ENCODE results near the gene GIPR.
"Not testable (repeated sequence)": the region's sequence is repeated elsewhere in the genome, so short reads cannot be mapped to it uniquely, and the experiment has no call there.

Gene GIPR

GRCh38 chr19:45712699-45713067 lies 44.7 kb downstream of the GIPR start:
- DNase-seq (ENCODE audit: low read depth), result no peak
- TF ChIP-seq CTCF (conservative IDR thresholded peaks at IDR 0.05; ENCODE audit: low read depth, low read length), result no peak
- H3K4me3 ChIP-seq (ENCODE audit: low read length), result no peak overlapping the region

- no peak for TF ChIP-seq CTCF (conservative IDR thresholded peaks at IDR 0.05; ENCODE audit: low read depth, low read length)
- DNase-seq (ENCODE audit: low read depth), result no peak
- no peak overlapping the region for H3K4me3 ChIP-seq (ENCODE audit: low read length)
These were observed 45.1 kb downstream of the GIPR start for GRCh38 chr19:45713141-45713540.

GRCh38 chr19:45715139-45715538 lies 47.1 kb downstream of the GIPR start:
- DNase-seq (ENCODE audit: low read depth), result no peak
- no peak for TF ChIP-seq CTCF (conservative IDR thresholded peaks at IDR 0.05; ENCODE audit: low read depth, low read length)
- no peak overlapping the region for H3K4me3 ChIP-seq (ENCODE audit: low read length)

- H3K4me3 ChIP-seq (ENCODE audit: low read length), result peak overlapping the region; percentile 79
- TF ChIP-seq CTCF (conservative IDR thresholded peaks at IDR 0.05; ENCODE audit: low read depth, low read length), result no peak
- DNase-seq (ENCODE audit: low read depth), result no peak
These were observed 48.5 kb downstream of the GIPR start for GRCh38 chr19:45716359-45717130.

GRCh38 chr19:45717131-45717982 lies 49.3 kb downstream of the GIPR start:
- peak; percentile 20 for TF ChIP-seq CTCF (conservative IDR thresholded peaks at IDR 0.05; ENCODE audit: low read depth, low read length)
- DNase-seq (ENCODE audit: low read depth), result peak; percentile 97

GRCh38 chr19:45717983-45718650 lies 50.1 kb downstream of the GIPR start:
- DNase-seq (ENCODE audit: low read depth), result no peak
- peak overlapping the region; percentile 79 for H3K4me3 ChIP-seq (ENCODE audit: low read length)
- peak; percentile 14 for TF ChIP-seq CTCF (conservative IDR thresholded peaks at IDR 0.05; ENCODE audit: low read depth, low read length)

More at GRCh38 chr19:45717131-45717982, 49.3 kb downstream of the GIPR start:
- H3K4me3 ChIP-seq (ENCODE audit: low read length), result peak overlapping the region; percentile 79

- not testable (repeated sequence) for DNase-seq (ENCODE audit: low read depth); H3K4me3 ChIP-seq (ENCODE audit: low read length)
These were observed 52.0 kb downstream of the GIPR start for GRCh38 chr19:45720065-45720464.

- H3K4me3 ChIP-seq (ENCODE audit: low read length); DNase-seq (ENCODE audit: low read depth): not testable (repeated sequence)
These were observed 60.7 kb downstream of the GIPR start for GRCh38 chr19:45728683-45729082.
